WTC11 (cell line): ENCODE results near the gene KCTD11. TPM values are rescaled to one million over a fixed set of nuclear protein-coding genes. Genes with fewer than 3 reads are reported as not detected.

ENCODE experiments used
- ATAC-seq: fragments of 200-7000 bp; cut with Tn5 transposase; 2 replicates; pipeline ENCODE4 v1.10.0; 2021; ENCODE audit warnings: mild to moderate bottlenecking, moderate library complexity
- CTCF ChIA-PET: fragments of 300-600 bp; sonication (Branson Sonifier 250); formaldehyde crosslinking; loops from one replicate; lab custom pipeline; 2021; ENCODE audit warnings: antibody characterized with exemption; lab: Charles Lee
- POLR2A ChIA-PET: fragments of 350-600 bp; sonication (Branson Sonifier 250); formaldehyde crosslinking; loops from one replicate; lab custom pipeline; 2021; ENCODE audit warnings: antibody characterized with exemption; lab: Charles Lee
- DNase-seq: peaks from one replicate; pipeline ENCODE4 v3.0.0; 2021; ENCODE audit warnings: low spot score
- H3K27ac Mint-ChIP-seq: 2 replicates; pipeline ENCODE4 v1.8.0; 2021; ENCODE audit warnings: mixed read lengths
- H3K27me3 Mint-ChIP-seq: 2 replicates; pipeline ENCODE4 v1.8.0; 2021; ENCODE audit warnings: low read depth, mild to moderate bottlenecking, moderate library complexity, mixed read lengths
- H3K36me3 Mint-ChIP-seq: 2 replicates; pipeline ENCODE4 v1.8.0; 2021; ENCODE audit warnings: mixed read lengths
- H3K4me1 Mint-ChIP-seq: 2 replicates; pipeline ENCODE4 v1.8.0; 2022; ENCODE audit warnings: mixed read lengths
- H3K4me3 Mint-ChIP-seq: 2 replicates; pipeline ENCODE4 v1.8.0; 2021; ENCODE audit warnings: mild to moderate bottlenecking, moderate library complexity, mixed read lengths
- H3K9me3 Mint-ChIP-seq: 2 replicates; pipeline ENCODE4 v1.8.0; 2021; ENCODE audit warnings: mixed read lengths
- CREB1 ChIP-seq: sonication (generic); formaldehyde crosslinking; IDR thresholded peaks from 2 replicates; pipeline ENCODE4 v1.8.0; 2023; ENCODE audit warnings: mild to moderate bottlenecking, missing genetic modification reagents
- ELF4 ChIP-seq: sonication (generic); formaldehyde crosslinking; IDR thresholded peaks from 2 replicates; pipeline ENCODE4 v1.8.1; 2022; ENCODE audit warnings: low read depth, mild to moderate bottlenecking, moderate library complexity, missing genetic modification reagents
- ESRRA ChIP-seq: sonication (generic); formaldehyde crosslinking; IDR thresholded peaks from 2 replicates; pipeline ENCODE4 v1.8.1; 2022; ENCODE audit warnings: mild to moderate bottlenecking, missing genetic modification reagents, borderline replicate concordance
- ETV6 ChIP-seq: sonication (generic); formaldehyde crosslinking; IDR thresholded peaks from 2 replicates; pipeline ENCODE4 v1.8.1; 2022; ENCODE audit warnings: mild to moderate bottlenecking, missing genetic modification reagents
- FOXJ3 ChIP-seq: sonication (generic); formaldehyde crosslinking; IDR thresholded peaks from 2 replicates; pipeline ENCODE4 v1.9.0; 2021; ENCODE audit warnings: missing genetic modification reagents, mild to moderate bottlenecking, borderline replicate concordance
- FOXK1 ChIP-seq: sonication (generic); formaldehyde crosslinking; IDR thresholded peaks from 2 replicates; pipeline ENCODE4 v1.8.0; 2022; ENCODE audit warnings: mild to moderate bottlenecking, moderate library complexity, missing genetic modification reagents
- FOXP1 ChIP-seq: sonication (generic); formaldehyde crosslinking; IDR thresholded peaks from 2 replicates; pipeline ENCODE4 v1.8.0; 2022; ENCODE audit warnings: missing genetic modification reagents, mild to moderate bottlenecking, moderate library complexity, borderline replicate concordance
- GABPB1 ChIP-seq: sonication (generic); formaldehyde crosslinking; IDR thresholded peaks from 2 replicates; pipeline ENCODE4 v1.8.1; 2023; ENCODE audit warnings: mild to moderate bottlenecking, missing genetic modification reagents
- NR1H2 ChIP-seq: sonication (generic); formaldehyde crosslinking; IDR thresholded peaks from 2 replicates; pipeline ENCODE4 v1.9.0; 2021; ENCODE audit warnings: mild to moderate bottlenecking, moderate library complexity, missing genetic modification reagents
- OVOL2 ChIP-seq: fragments of 250-450 bp; sonication (Bioruptor Pico); IDR thresholded peaks from 2 replicates; pipeline ENCODE4 v1.9.0; 2021; ENCODE audit warnings: mild to moderate bottlenecking, borderline replicate concordance
- SMAD3 ChIP-seq: sonication (generic); formaldehyde crosslinking; IDR thresholded peaks from 2 replicates; pipeline ENCODE4 v1.8.0; 2022; ENCODE audit warnings: missing genetic modification reagents, mild to moderate bottlenecking, borderline replicate concordance
- SOX15 ChIP-seq: fragments of 250-450 bp; sonication (Bioruptor Pico); IDR thresholded peaks from 2 replicates; pipeline ENCODE4 v1.9.0; 2021; ENCODE audit warnings: mild to moderate bottlenecking
- TEAD1 ChIP-seq: sonication (generic); formaldehyde crosslinking; IDR thresholded peaks from 2 replicates; pipeline ENCODE4 v1.8.0; 2022; ENCODE audit warnings: mild to moderate bottlenecking, missing genetic modification reagents
- ZNF121 ChIP-seq: sonication (generic); formaldehyde crosslinking; IDR thresholded peaks from 2 replicates; pipeline ENCODE4 v1.8.0; 2023; ENCODE audit warnings: missing genetic modification reagents
- ZNF263 ChIP-seq: sonication (generic); formaldehyde crosslinking; IDR thresholded peaks from 2 replicates; pipeline ENCODE4 v1.8.1; 2022; ENCODE audit warnings: low read depth, mild to moderate bottlenecking, moderate library complexity, missing genetic modification reagents
- ZNF317 ChIP-seq: sonication (generic); formaldehyde crosslinking; IDR thresholded peaks from 2 replicates; pipeline ENCODE4 v1.8.1; 2023; ENCODE audit warnings: low read depth, mild to moderate bottlenecking, moderate library complexity, missing genetic modification reagents, borderline replicate concordance
- ZNF416 ChIP-seq: fragments of 250-450 bp; sonication (Bioruptor Pico); IDR thresholded peaks from 2 replicates; pipeline ENCODE4 v1.9.0; 2021; ENCODE audit warnings: mild to moderate bottlenecking, inconsistent platforms
- total RNA-seq: library from RNA; stranded (reverse); gene quantifications from 3 replicates; pipeline ENCODE4 v1.2.3, GENCODE V29; 2021
- TF ChIP-seq, protein P1 (sequence below): fragments of 200-600 bp; IDR thresholded peaks from 2 replicates; pipeline ENCODE4 v1.8.0; 2022; ENCODE audit warnings: antibody characterized with exemption
- TF ChIP-seq, protein P2 (sequence below): sonication (generic); formaldehyde crosslinking; IDR thresholded peaks from 2 replicates; pipeline ENCODE4 v1.8.1; 2023; ENCODE audit warnings: mild to moderate bottlenecking, missing genetic modification reagents, borderline replicate concordance
- TF ChIP-seq, protein P3 (sequence below): sonication (generic); formaldehyde crosslinking; IDR thresholded peaks from 2 replicates; pipeline ENCODE4 v1.8.0; 2023; ENCODE audit warnings: mild to moderate bottlenecking, missing genetic modification reagents
- TF ChIP-seq, protein P4 (sequence below): sonication (generic); formaldehyde crosslinking; IDR thresholded peaks from 2 replicates; pipeline ENCODE4 v1.8.0; 2022; ENCODE audit warnings: mild to moderate bottlenecking, missing genetic modification reagents
- TF ChIP-seq, protein P5 (sequence below): sonication (generic); formaldehyde crosslinking; IDR thresholded peaks from 2 replicates; pipeline ENCODE4 v1.8.0; 2022; ENCODE audit warnings: mild to moderate bottlenecking, missing genetic modification reagents
- TF ChIP-seq, protein P6 (sequence below): sonication (generic); formaldehyde crosslinking; IDR thresholded peaks from 2 replicates; pipeline ENCODE4 v1.8.1; 2022; ENCODE audit warnings: missing genetic modification reagents, borderline replicate concordance

Gene KCTD11
- total RNA-seq, 1 experiment from 2014 or later, result 8.1 TPM

DNA sequence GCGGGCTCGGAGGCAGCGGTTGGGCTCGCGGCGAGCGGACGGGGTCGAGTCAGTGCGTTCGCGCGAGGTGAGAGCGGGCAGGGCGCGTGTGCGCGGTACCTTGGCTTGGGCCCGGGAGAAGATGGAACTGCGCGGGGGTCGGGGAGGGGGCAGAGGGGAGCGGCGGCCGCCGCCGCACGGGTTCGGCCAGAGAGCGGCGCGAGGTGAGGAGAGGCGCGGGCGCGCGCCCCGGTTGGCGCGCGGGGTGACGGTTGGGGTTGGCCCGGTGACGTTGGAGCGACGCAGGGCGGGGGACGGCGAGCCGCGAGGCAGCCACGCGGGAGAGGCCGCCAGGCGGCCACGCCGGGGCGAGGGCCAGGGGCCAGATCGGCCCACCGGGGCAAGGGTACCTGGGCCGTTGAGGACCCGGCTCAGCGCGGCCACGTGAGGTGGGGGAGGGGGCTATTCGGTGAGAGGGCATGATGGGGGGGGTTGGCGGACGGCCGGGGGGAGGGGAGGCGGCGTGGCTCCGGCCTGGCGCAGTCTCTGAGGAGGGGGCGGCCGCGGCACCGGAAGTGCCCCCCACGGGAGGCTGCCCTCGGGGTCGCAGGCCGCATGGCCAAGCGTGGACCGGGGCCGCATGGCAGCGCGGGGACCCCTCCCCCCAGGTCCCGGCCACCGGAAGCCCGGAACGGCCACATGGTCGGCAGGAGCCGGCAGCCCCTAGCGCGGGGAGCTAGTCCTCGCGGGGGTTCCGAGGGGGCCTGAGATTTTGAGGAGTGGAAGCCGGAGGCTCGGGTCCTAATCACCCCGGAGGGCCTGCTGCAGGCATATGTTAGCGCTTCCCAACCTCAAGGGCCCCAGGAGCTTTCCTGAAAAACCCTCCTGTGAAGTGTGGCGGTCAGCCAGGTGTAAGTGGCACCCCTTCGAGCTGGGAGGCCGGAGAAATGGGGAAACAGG lies 44.0 kb upstream of the KCTD11 start:
- Mint-ChIP-seq H3K4me3 (peak overlapping the region; percentile 89), H3K27me3 (peaks cover 14% of the 10 kb centered on the region), H3K36me3 (peaks cover 36% of the 10 kb centered on the region), H3K27ac (peak overlapping the region; percentile 99), H3K9me3 (peaks cover 4% of the 10 kb centered on the region), H3K4me1 (peaks cover 26% of the 10 kb centered on the region)
- ATAC-seq, result no peak; the same call in 1 of the 2 replicates
- ChIA-PET CTCF (interaction anchor here (0.9 to 1.4 kb wide), 3 partner anchors 22 to 57 kb away, joined by 3 to 4 read pairs (median 4); partner anchors contain the start of genes CTDNEP1 and NEURL4), POLR2A (interaction anchor here (1.0 kb wide), 1 partner anchor 22 kb away, joined by 7 read pairs; the partner anchor contains the start of gene NEURL4)
- DNase-seq, result peak; percentile 50
- TF ChIP-seq ESRRA (CRISPR knock-in tag) (peak; percentile 71; the same call in 1 of the 2 replicates), ZNF263 (CRISPR knock-in tag) (0 out of 2 replicates have a peak, but pooled peaks have one; percentile 26), ETV6 (CRISPR knock-in tag) (0 out of 2 replicates have a peak, but pooled peaks have one; percentile 45), SOX15 (CRISPR knock-in tag) (no peak), FOXP1 (CRISPR knock-in tag) (peak; percentile 13), ZNF121 (CRISPR knock-in tag) (no peak), ZNF416 (CRISPR knock-in tag) (0 out of 2 replicates have a peak, but pooled peaks have one; percentile 41), FOXK1 (CRISPR knock-in tag) (no peak), GABPB1 (CRISPR knock-in tag) (peak; percentile 41), NR1H2 (CRISPR knock-in tag) (no peak), TEAD1 (CRISPR knock-in tag) (0 out of 2 replicates have a peak, but pooled peaks have one; percentile 39), SMAD3 (peak; percentile 35; the same call in 1 of the 2 replicates), CREB1 (no peak), OVOL2 (CRISPR knock-in tag) (no peak), ELF4 (no peak), FOXJ3 (CRISPR knock-in tag) (no peak), ZNF317 (CRISPR knock-in tag) (peak; percentile 30; the same call in 1 of the 2 replicates)
- TF ChIP-seq, protein P1, sequence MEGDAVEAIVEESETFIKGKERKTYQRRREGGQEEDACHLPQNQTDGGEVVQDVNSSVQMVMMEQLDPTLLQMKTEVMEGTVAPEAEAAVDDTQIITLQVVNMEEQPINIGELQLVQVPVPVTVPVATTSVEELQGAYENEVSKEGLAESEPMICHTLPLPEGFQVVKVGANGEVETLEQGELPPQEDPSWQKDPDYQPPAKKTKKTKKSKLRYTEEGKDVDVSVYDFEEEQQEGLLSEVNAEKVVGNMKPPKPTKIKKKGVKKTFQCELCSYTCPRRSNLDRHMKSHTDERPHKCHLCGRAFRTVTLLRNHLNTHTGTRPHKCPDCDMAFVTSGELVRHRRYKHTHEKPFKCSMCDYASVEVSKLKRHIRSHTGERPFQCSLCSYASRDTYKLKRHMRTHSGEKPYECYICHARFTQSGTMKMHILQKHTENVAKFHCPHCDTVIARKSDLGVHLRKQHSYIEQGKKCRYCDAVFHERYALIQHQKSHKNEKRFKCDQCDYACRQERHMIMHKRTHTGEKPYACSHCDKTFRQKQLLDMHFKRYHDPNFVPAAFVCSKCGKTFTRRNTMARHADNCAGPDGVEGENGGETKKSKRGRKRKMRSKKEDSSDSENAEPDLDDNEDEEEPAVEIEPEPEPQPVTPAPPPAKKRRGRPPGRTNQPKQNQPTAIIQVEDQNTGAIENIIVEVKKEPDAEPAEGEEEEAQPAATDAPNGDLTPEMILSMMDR, result no peak
- TF ChIP-seq, protein P2, sequence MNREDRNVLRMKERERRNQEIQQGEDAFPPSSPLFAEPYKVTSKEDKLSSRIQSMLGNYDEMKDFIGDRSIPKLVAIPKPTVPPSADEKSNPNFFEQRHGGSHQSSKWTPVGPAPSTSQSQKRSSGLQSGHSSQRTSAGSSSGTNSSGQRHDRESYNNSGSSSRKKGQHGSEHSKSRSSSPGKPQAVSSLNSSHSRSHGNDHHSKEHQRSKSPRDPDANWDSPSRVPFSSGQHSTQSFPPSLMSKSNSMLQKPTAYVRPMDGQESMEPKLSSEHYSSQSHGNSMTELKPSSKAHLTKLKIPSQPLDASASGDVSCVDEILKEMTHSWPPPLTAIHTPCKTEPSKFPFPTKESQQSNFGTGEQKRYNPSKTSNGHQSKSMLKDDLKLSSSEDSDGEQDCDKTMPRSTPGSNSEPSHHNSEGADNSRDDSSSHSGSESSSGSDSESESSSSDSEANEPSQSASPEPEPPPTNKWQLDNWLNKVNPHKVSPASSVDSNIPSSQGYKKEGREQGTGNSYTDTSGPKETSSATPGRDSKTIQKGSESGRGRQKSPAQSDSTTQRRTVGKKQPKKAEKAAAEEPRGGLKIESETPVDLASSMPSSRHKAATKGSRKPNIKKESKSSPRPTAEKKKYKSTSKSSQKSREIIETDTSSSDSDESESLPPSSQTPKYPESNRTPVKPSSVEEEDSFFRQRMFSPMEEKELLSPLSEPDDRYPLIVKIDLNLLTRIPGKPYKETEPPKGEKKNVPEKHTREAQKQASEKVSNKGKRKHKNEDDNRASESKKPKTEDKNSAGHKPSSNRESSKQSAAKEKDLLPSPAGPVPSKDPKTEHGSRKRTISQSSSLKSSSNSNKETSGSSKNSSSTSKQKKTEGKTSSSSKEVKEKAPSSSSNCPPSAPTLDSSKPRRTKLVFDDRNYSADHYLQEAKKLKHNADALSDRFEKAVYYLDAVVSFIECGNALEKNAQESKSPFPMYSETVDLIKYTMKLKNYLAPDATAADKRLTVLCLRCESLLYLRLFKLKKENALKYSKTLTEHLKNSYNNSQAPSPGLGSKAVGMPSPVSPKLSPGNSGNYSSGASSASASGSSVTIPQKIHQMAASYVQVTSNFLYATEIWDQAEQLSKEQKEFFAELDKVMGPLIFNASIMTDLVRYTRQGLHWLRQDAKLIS (CRISPR knock-in tag), result no peak
- TF ChIP-seq, protein P3, sequence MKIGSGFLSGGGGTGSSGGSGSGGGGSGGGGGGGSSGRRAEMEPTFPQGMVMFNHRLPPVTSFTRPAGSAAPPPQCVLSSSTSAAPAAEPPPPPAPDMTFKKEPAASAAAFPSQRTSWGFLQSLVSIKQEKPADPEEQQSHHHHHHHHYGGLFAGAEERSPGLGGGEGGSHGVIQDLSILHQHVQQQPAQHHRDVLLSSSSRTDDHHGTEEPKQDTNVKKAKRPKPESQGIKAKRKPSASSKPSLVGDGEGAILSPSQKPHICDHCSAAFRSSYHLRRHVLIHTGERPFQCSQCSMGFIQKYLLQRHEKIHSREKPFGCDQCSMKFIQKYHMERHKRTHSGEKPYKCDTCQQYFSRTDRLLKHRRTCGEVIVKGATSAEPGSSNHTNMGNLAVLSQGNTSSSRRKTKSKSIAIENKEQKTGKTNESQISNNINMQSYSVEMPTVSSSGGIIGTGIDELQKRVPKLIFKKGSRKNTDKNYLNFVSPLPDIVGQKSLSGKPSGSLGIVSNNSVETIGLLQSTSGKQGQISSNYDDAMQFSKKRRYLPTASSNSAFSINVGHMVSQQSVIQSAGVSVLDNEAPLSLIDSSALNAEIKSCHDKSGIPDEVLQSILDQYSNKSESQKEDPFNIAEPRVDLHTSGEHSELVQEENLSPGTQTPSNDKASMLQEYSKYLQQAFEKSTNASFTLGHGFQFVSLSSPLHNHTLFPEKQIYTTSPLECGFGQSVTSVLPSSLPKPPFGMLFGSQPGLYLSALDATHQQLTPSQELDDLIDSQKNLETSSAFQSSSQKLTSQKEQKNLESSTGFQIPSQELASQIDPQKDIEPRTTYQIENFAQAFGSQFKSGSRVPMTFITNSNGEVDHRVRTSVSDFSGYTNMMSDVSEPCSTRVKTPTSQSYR (CRISPR knock-in tag), result peak; percentile 80; the same call in 1 of the 2 replicates
- TF ChIP-seq, protein P4, sequence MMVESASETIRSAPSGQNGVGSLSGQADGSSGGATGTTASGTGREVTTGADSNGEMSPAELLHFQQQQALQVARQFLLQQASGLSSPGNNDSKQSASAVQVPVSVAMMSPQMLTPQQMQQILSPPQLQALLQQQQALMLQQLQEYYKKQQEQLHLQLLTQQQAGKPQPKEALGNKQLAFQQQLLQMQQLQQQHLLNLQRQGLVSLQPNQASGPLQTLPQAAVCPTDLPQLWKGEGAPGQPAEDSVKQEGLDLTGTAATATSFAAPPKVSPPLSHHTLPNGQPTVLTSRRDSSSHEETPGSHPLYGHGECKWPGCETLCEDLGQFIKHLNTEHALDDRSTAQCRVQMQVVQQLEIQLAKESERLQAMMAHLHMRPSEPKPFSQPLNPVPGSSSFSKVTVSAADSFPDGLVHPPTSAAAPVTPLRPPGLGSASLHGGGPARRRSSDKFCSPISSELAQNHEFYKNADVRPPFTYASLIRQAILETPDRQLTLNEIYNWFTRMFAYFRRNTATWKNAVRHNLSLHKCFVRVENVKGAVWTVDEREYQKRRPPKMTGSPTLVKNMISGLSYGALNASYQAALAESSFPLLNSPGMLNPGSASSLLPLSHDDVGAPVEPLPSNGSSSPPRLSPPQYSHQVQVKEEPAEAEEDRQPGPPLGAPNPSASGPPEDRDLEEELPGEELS (CRISPR knock-in tag), result peak; percentile 49; the same call in 1 of the 2 replicates
- TF ChIP-seq, protein P5, sequence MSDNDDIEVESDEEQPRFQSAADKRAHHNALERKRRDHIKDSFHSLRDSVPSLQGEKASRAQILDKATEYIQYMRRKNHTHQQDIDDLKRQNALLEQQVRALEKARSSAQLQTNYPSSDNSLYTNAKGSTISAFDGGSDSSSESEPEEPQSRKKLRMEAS (CRISPR knock-in tag), result peak; percentile 94
- TF ChIP-seq, protein P6, sequence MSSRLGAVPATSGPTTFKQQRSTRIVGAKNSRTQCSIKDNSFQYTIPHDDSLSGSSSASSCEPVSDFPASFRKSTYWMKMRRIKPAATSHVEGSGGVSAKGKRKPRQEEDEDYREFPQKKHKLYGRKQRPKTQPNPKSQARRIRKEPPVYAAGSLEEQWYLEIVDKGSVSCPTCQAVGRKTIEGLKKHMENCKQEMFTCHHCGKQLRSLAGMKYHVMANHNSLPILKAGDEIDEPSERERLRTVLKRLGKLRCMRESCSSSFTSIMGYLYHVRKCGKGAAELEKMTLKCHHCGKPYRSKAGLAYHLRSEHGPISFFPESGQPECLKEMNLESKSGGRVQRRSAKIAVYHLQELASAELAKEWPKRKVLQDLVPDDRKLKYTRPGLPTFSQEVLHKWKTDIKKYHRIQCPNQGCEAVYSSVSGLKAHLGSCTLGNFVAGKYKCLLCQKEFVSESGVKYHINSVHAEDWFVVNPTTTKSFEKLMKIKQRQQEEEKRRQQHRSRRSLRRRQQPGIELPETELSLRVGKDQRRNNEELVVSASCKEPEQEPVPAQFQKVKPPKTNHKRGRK (CRISPR knock-in tag), result no peak
